Measurements from ENCODE around the gene PPP1R2. TPM values are rescaled to one million over a fixed set of nuclear protein-coding genes. Genes with fewer than 3 reads are reported as not detected.

The PPP1R2 gene
- total and polyA plus RNA-seq, 2 of the 13 experiments (the other 11 are each of a cell fraction or from before 2014, with no cell fraction given), result 36.5 to 86.5 TPM

- no peak for TF ChIP-seq ZNF556 (CRISPR knock-in tag; IDR thresholded peaks at IDR 0.05; ENCODE audit: borderline replicate concordance)
- TF ChIP-seq ZC3H4 (CRISPR knock-in tag; IDR thresholded peaks at IDR 0.05; ENCODE audit: borderline replicate concordance), result no peak
- TF ChIP-seq SPEN (CRISPR knock-in tag; IDR thresholded peaks at IDR 0.05; ENCODE audit: low read depth), result no peak
- TF ChIP-seq MEIS2 (CRISPR knock-in tag; IDR thresholded peaks at IDR 0.05), result no peak
- no peak for TF ChIP-seq ZBTB4 (CRISPR knock-in tag; IDR thresholded peaks at IDR 0.05; ENCODE audit: borderline replicate concordance)
- TF ChIP-seq ZNF337 (CRISPR knock-in tag; IDR thresholded peaks at IDR 0.05; ENCODE audit: borderline replicate concordance, low read depth), result no peak
- no peak for TF ChIP-seq ZNF577 (CRISPR knock-in tag; IDR thresholded peaks at IDR 0.05; ENCODE audit: borderline replicate concordance, low read depth)
- TF ChIP-seq, protein P1, sequence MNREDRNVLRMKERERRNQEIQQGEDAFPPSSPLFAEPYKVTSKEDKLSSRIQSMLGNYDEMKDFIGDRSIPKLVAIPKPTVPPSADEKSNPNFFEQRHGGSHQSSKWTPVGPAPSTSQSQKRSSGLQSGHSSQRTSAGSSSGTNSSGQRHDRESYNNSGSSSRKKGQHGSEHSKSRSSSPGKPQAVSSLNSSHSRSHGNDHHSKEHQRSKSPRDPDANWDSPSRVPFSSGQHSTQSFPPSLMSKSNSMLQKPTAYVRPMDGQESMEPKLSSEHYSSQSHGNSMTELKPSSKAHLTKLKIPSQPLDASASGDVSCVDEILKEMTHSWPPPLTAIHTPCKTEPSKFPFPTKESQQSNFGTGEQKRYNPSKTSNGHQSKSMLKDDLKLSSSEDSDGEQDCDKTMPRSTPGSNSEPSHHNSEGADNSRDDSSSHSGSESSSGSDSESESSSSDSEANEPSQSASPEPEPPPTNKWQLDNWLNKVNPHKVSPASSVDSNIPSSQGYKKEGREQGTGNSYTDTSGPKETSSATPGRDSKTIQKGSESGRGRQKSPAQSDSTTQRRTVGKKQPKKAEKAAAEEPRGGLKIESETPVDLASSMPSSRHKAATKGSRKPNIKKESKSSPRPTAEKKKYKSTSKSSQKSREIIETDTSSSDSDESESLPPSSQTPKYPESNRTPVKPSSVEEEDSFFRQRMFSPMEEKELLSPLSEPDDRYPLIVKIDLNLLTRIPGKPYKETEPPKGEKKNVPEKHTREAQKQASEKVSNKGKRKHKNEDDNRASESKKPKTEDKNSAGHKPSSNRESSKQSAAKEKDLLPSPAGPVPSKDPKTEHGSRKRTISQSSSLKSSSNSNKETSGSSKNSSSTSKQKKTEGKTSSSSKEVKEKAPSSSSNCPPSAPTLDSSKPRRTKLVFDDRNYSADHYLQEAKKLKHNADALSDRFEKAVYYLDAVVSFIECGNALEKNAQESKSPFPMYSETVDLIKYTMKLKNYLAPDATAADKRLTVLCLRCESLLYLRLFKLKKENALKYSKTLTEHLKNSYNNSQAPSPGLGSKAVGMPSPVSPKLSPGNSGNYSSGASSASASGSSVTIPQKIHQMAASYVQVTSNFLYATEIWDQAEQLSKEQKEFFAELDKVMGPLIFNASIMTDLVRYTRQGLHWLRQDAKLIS (CRISPR knock-in tag; IDR thresholded peaks at IDR 0.05), result no peak
- no peak for TF ChIP-seq ZNF354B (CRISPR knock-in tag; IDR thresholded peaks at IDR 0.05)
- 0 out of 3 replicates have a peak, but pooled peaks have one; percentile 42 for TF ChIP-seq MXI1 (IDR thresholded peaks at IDR 0.05; ENCODE audit: borderline replicate concordance, low read depth, low read length)
- no peak for TF ChIP-seq ZFP36L2 (CRISPR knock-in tag; IDR thresholded peaks at IDR 0.05)
- no peak for TF ChIP-seq ZNF703 (CRISPR knock-in tag; IDR thresholded peaks at IDR 0.05; ENCODE audit: borderline replicate concordance)
- peak; percentile 46; the same call in 1 of the 2 replicates for TF ChIP-seq ZNF572 (CRISPR knock-in tag; IDR thresholded peaks at IDR 0.05)
- no peak for TF ChIP-seq ZNF724P (CRISPR knock-in tag; IDR thresholded peaks at IDR 0.05; ENCODE audit: borderline replicate concordance)
- TF ChIP-seq ZNF746 (CRISPR knock-in tag; IDR thresholded peaks at IDR 0.05), result no peak
- TF ChIP-seq ZNF607 (CRISPR knock-in tag; IDR thresholded peaks at IDR 0.05; ENCODE audit: borderline replicate concordance), result peak; percentile 76
- peak; percentile 96 for TF ChIP-seq ZNF777 (CRISPR knock-in tag; IDR thresholded peaks at IDR 0.05)
- TF ChIP-seq, protein P2, sequence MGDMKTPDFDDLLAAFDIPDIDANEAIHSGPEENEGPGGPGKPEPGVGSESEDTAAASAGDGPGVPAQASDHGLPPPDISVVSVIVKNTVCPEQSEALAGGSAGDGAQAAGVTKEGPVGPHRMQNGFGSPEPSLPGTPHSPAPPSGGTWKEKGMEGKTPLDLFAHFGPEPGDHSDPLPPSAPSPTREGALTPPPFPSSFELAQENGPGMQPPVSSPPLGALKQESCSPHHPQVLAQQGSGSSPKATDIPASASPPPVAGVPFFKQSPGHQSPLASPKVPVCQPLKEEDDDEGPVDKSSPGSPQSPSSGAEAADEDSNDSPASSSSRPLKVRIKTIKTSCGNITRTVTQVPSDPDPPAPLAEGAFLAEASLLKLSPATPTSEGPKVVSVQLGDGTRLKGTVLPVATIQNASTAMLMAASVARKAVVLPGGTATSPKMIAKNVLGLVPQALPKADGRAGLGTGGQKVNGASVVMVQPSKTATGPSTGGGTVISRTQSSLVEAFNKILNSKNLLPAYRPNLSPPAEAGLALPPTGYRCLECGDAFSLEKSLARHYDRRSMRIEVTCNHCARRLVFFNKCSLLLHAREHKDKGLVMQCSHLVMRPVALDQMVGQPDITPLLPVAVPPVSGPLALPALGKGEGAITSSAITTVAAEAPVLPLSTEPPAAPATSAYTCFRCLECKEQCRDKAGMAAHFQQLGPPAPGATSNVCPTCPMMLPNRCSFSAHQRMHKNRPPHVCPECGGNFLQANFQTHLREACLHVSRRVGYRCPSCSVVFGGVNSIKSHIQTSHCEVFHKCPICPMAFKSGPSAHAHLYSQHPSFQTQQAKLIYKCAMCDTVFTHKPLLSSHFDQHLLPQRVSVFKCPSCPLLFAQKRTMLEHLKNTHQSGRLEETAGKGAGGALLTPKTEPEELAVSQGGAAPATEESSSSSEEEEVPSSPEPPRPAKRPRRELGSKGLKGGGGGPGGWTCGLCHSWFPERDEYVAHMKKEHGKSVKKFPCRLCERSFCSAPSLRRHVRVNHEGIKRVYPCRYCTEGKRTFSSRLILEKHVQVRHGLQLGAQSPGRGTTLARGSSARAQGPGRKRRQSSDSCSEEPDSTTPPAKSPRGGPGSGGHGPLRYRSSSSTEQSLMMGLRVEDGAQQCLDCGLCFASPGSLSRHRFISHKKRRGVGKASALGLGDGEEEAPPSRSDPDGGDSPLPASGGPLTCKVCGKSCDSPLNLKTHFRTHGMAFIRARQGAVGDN (CRISPR knock-in tag; IDR thresholded peaks at IDR 0.05), result peak; percentile 0; the same call in 1 of the 2 replicates
Measured at GRCh38 chr3:195543500-195544229, 540 bp upstream of the PPP1R2 start (continued).
